ENCODE data around the gene PHYH. TPM values are rescaled to one million over a fixed set of nuclear protein-coding genes. Genes with fewer than 3 reads are reported as not detected.

Gene PHYH
- total RNA-seq, 1 donor from 2014 or later, result 62.1 TPM

Other genes starting within 250 kb of the PHYH start
- 29.5 TPM for gene OPTN, start 199.9 kb downstream of the PHYH start, total RNA-seq
- gene MCM10, start 138.5 kb downstream of the PHYH start, total RNA-seq, result 4.2 TPM
- gene UCMA, start 65.7 kb downstream of the PHYH start, total RNA-seq, result not detected
- gene SEPHS1, start 48.2 kb upstream of the PHYH start, total RNA-seq, result 56.5 TPM
- 5.1 TPM for gene BEND7, start 228.9 kb upstream of the PHYH start, total RNA-seq